Breast epithelium (tissue), 4 donors: Measurements from ENCODE around the gene JAGN1. TPM values are rescaled to one million over a fixed set of nuclear protein-coding genes. Genes with fewer than 3 reads are reported as not detected.
A peak's percentile ranks its signal among the peaks of the same experiment; 100 is the strongest.

ENCODE experiments used
- DNase-seq, 2 donors: peaks; one replicate each; pipeline ENCODE4 v3.0.0-alpha.2; 2019; ENCODE audit warnings: low spot score in 2 of 2
- H3K27ac ChIP-seq, 2 donors: fragments of 200-600 bp; sonication (generic) in 1 of 2; one replicate each; pipeline ENCODE4 v1.5.1; 2016 to 2019; ENCODE audit warnings: mild to moderate bottlenecking in 1 of 2
- H3K27me3 ChIP-seq, 2 donors: fragments of 200-600 bp; sonication (generic) in 1 of 2; one replicate each; pipeline versions ENCODE4 v1.5.1 to v1.6.0; 2017 to 2019; ENCODE audit warnings: control low read depth in 1 of 2, mild to moderate bottlenecking in 1 of 2
- H3K36me3 ChIP-seq: fragments of 200-600 bp; one replicate; pipeline ENCODE4 v1.5.1; 2019
- H3K4me1 ChIP-seq, 2 donors: fragments of 200-600 bp; sonication (generic); one replicate each; pipeline ENCODE4 v1.5.1; 2016 to 2019; ENCODE audit warnings: control low read depth in 1 of 2
- H3K4me3 ChIP-seq, 3 donors: fragments of 200-600 bp; sonication (generic); 1 replicate in 2 of 3; 2 replicates in 1 of 3; pipeline ENCODE4 v1.5.1; 2016 to 2019; ENCODE audit warnings: mild to moderate bottlenecking in 3 of 3, moderate library complexity in 2 of 3
- H3K9me3 ChIP-seq, 2 donors: fragments of 200-600 bp; sonication (generic) in 1 of 2; one replicate each; pipeline ENCODE4 v1.5.1; 2016 to 2019; ENCODE audit warnings: control low read depth in 1 of 2
- POLR2A ChIP-seq: fragments of 450-650 bp; IDR thresholded peaks from one replicate; pipeline ENCODE4 v1.6.1; 2016; ENCODE audit warnings: antibody characterized with exemption, mild to moderate bottlenecking, moderate library complexity
- POLR2AphosphoS5 ChIP-seq, 3 donors: sonication (generic); formaldehyde crosslinking; IDR thresholded peaks; one replicate each; pipeline ENCODE4 v1.6.1; 2017; ENCODE audit warnings: antibody characterized with exemption in 3 of 3
- intact Hi-C: fragments of 100-400 bp; cut with DNase I; formaldehyde crosslinking; loops from one replicate; pipeline ENCODE4 v1.15.1; 2023; ENCODE audit warnings: low total_unique reads
- total RNA-seq, 3 donors: library from RNA; depleted of rRNA; stranded (reverse); fragments of >200 nt; gene quantifications; one replicate each; pipeline ENCODE4 v1.1.0, GENCODE V29; 2016
- TF ChIP-seq, protein P1 (sequence below), 3 donors: fragments of 450-650 bp; IDR thresholded peaks; one replicate each; pipeline ENCODE4 v1.5.1; 2016 to 2017; ENCODE audit warnings: antibody characterized with exemption in 3 of 3, mild to moderate bottlenecking in 3 of 3, moderate library complexity in 3 of 3

Gene JAGN1
- total RNA-seq, 3 donors from 2014 or later = 34.1 to 73.1 (median 56.5) TPM

DNA sequence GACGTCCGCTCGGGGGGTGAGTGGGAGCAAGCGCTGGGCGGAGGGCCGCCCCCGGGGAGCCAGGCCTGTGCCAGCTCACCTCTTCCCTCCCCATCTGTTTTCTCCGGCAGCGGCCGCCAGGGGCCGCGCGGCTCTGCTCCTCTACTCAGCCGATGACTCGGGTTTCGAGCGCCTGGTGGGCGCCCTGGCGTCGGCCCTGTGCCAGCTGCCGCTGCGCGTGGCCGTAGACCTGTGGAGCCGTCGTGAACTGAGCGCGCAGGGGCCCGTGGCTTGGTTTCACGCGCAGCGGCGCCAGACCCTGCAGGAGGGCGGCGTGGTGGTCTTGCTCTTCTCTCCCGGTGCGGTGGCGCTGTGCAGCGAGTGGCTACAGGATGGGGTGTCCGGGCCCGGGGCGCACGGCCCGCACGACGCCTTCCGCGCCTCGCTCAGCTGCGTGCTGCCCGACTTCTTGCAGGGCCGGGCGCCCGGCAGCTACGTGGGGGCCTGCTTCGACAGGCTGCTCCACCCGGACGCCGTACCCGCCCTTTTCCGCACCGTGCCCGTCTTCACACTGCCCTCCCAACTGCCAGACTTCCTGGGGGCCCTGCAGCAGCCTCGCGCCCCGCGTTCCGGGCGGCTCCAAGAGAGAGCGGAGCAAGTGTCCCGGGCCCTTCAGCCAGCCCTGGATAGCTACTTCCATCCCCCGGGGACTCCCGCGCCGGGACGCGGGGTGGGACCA, 42.6 kb downstream of the JAGN1 start:
- no peaks in the 10 kb centered on the region for H3K9me3 ChIP-seq
- no peak for TF ChIP-seq POLR2A
- TF ChIP-seq, protein P1, sequence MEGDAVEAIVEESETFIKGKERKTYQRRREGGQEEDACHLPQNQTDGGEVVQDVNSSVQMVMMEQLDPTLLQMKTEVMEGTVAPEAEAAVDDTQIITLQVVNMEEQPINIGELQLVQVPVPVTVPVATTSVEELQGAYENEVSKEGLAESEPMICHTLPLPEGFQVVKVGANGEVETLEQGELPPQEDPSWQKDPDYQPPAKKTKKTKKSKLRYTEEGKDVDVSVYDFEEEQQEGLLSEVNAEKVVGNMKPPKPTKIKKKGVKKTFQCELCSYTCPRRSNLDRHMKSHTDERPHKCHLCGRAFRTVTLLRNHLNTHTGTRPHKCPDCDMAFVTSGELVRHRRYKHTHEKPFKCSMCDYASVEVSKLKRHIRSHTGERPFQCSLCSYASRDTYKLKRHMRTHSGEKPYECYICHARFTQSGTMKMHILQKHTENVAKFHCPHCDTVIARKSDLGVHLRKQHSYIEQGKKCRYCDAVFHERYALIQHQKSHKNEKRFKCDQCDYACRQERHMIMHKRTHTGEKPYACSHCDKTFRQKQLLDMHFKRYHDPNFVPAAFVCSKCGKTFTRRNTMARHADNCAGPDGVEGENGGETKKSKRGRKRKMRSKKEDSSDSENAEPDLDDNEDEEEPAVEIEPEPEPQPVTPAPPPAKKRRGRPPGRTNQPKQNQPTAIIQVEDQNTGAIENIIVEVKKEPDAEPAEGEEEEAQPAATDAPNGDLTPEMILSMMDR (IDR thresholded peaks at IDR 0.05) = peak; percentile 66 to 91 (median 74)
- peak in 2 of 3 donors; percentile 25 to 47 for TF ChIP-seq POLR2AphosphoS5 (IDR thresholded peaks at IDR 0.05)
- no peaks in the 10 kb centered on the region for H3K27me3 ChIP-seq
- H3K4me1 ChIP-seq = peaks cover 0 to 20% of the 10 kb centered on the region in 2 donors
- H3K36me3 ChIP-seq = no peaks in the 10 kb centered on the region
- intact Hi-C loops = loop anchor here (5.0 kb wide), 1 partner anchor 981 kb away; no protein-coding TSS in a partner anchor
- peak overlapping the region; percentile 64 to 82 (median 77) for H3K4me3 ChIP-seq
- peak overlapping the region; percentile 97 to 99 for H3K27ac ChIP-seq
- peak; percentile 84 to 85 for DNase-seq

DNA sequence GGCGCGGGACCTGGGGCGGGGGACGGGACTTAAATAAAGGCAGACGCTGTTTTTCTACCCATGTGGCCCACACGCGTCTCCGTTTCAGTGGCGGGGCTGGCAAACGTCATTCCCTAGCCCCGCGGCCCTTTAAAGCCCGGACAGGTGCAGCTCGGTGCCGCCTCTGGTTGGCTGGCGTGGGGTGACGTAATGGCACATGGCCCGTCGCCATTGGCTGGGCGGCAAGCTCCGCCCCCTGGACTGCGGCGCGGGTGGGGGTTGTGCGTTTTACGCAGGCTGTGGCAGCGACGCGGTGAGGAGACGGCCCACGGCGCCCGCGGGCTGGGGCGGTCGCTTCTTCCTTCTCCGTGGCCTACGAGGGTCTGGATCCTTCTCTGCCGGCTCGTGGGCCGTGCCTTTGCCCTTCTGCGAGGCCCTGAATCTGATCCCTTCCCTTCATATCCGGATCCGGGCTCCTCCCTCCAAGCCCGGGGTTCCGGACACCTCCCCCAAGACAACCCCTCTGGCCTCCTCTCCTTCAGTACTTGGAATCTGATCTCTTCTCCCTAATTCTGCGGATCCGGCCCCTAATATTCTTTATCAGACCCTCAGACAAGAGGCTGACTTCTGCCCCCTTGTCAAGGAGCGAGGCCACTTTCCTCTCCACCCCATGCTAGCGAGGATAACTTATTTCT, 43.3 kb downstream of the JAGN1 start, which contains the start of gene CRELD1:
Gene CRELD1, plus strand, starts transcription at position 274 of the 674 bp plus-strand sequence. CDS start 605 bp downstream, outside the sequence.
- peak within 1 kb of the TSS; percentile 97 to 99 for H3K27ac ChIP-seq
- intact Hi-C loops = loop anchor here (5.0 kb wide), 1 partner anchor 981 kb away; no protein-coding TSS in a partner anchor
- peak within 1 kb of the TSS; percentile 64 to 82 (median 77) for H3K4me3 ChIP-seq
- peaks cover 0 to 20% of the 10 kb centered on the region in 2 donors for H3K4me1 ChIP-seq
- peak; percentile 96 for DNase-seq
- H3K9me3 ChIP-seq = no peaks in the 10 kb centered on the region
- TF ChIP-seq, protein P1 (IDR thresholded peaks at IDR 0.05) = no peak
- TF ChIP-seq POLR2A (peak; percentile 78), POLR2AphosphoS5 (IDR thresholded peaks at IDR 0.05) (peak; percentile 82 to 94 (median 91))
- H3K27me3 ChIP-seq = no peaks in the 10 kb centered on the region
- no peaks in the 10 kb centered on the region for H3K36me3 ChIP-seq

DNA sequence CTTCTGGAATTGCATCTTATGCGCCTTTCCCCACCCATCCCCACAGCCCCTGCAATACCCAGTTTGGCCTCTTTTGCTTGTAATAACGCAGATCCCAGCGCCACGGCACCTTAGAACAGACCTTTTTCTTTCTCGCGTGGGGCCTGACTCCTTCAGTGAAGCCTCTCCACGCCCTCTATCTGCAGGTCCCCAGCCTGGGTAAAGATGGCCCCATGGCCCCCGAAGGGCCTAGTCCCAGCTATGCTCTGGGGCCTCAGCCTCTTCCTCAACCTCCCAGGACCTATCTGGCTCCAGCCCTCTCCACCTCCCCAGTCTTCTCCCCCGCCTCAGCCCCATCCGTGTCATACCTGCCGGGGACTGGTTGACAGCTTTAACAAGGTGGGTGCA, 43.8 kb downstream of the JAGN1 start:
- H3K4me1 ChIP-seq = peaks cover 0 to 20% of the 10 kb centered on the region in 2 donors
- H3K9me3 ChIP-seq = no peaks in the 10 kb centered on the region
- no peaks in the 10 kb centered on the region for H3K36me3 ChIP-seq
- no peaks in the 10 kb centered on the region for H3K27me3 ChIP-seq
- intact Hi-C loops = loop anchor here (5.0 kb wide), 1 partner anchor 982 kb away; no protein-coding TSS in a partner anchor
- TF ChIP-seq, protein P1 (IDR thresholded peaks at IDR 0.05) = peak in 1 of 3 donors; percentile 43
- no peak for TF ChIP-seq POLR2AphosphoS5 (IDR thresholded peaks at IDR 0.05)
- no peak for DNase-seq
- H3K27ac ChIP-seq = peak overlapping the region; percentile 97 to 99
- H3K4me3 ChIP-seq = peak overlapping the region; percentile 64 to 82 (median 77)

DNA sequence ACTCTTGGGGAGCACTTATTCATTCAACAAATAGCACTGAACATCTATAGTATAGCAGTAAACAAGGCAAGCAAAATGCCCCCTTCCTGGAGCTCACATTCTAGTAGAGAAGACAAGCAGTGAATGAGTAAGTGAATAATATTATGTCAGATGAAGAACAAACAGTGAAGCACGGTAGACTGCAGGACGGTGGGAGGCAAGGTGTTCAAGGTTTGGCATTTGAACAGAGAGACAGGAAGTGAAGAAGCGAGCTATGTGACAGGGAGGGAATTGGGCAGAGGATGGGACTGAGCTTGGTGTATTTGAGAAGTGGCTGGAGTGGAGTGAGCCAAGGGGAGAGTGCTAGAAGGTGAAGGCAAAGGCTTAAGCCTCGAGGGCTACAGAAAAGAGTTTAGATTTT, 44.6 kb downstream of the JAGN1 start:
- intact Hi-C loops = loop anchor here (5.0 kb wide), 1 partner anchor 983 kb away; no protein-coding TSS in a partner anchor
- no peak for DNase-seq
- TF ChIP-seq, protein P1 (IDR thresholded peaks at IDR 0.05) = no peak
- TF ChIP-seq POLR2AphosphoS5 (IDR thresholded peaks at IDR 0.05) (no peak), POLR2A (no peak)
- peak overlapping the region; percentile 97 to 99 for H3K27ac ChIP-seq
- peaks cover 0 to 20% of the 10 kb centered on the region in 2 donors for H3K4me1 ChIP-seq
- no peaks in the 10 kb centered on the region for H3K27me3 ChIP-seq
- H3K4me3 ChIP-seq = peak overlapping the region in 2 of 3 donors; percentile 77 to 82
- H3K36me3 ChIP-seq = no peaks in the 10 kb centered on the region
- H3K9me3 ChIP-seq = no peaks in the 10 kb centered on the region
